GM12892 (cell line): Measurements from ENCODE around the gene P3H1.

ENCODE experiments used
- POLR2A ChIP-seq: IDR thresholded peaks from 2 replicates; pipeline ENCODE4 v1.6.1; 2011; ENCODE audit warnings: low read depth, low read length, control low read depth
- POLR2AphosphoS5 ChIP-seq: IDR thresholded peaks from 2 replicates; pipeline ENCODE4 v1.6.1; 2011; ENCODE audit warnings: low read depth, low read length, control low read depth
- TAF1 ChIP-seq: IDR thresholded peaks from 2 replicates; pipeline ENCODE4 v1.6.1; 2011; ENCODE audit warnings: low read depth, mild to moderate bottlenecking, control low read depth, low read length, borderline replicate concordance

DNA sequence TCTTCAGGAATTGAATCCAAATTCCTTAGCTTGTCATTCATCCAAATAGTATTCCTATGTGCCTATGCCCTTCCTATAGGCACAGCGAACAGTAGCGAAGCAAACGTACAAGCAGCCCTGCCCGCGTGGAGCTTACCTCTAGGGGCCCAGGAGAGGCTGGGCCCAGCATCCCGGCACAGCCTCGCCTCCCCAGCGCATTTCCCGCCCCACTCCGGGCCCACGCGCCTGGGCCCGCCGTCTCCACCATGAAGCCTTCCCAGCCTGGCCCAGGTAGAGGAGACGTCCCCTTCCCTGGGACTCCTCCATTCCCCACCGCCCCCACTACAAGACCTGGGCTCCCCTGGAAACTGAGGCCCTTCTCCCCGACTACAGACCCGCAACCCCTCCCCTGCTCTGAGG is 17.7 kb upstream of the P3H1 start:
- TF ChIP-seq POLR2A = no peak
- no peak for TF ChIP-seq POLR2AphosphoS5
- no peak for TF ChIP-seq TAF1
